ENCODE data around the gene HOOK2. TPM values are rescaled to one million over a fixed set of nuclear protein-coding genes. Genes with fewer than 3 reads are reported as not detected.

Gene HOOK2
- total and polyA plus RNA-seq, 12 donors: 29.7 to 173 (median 57.8) TPM

DNA sequence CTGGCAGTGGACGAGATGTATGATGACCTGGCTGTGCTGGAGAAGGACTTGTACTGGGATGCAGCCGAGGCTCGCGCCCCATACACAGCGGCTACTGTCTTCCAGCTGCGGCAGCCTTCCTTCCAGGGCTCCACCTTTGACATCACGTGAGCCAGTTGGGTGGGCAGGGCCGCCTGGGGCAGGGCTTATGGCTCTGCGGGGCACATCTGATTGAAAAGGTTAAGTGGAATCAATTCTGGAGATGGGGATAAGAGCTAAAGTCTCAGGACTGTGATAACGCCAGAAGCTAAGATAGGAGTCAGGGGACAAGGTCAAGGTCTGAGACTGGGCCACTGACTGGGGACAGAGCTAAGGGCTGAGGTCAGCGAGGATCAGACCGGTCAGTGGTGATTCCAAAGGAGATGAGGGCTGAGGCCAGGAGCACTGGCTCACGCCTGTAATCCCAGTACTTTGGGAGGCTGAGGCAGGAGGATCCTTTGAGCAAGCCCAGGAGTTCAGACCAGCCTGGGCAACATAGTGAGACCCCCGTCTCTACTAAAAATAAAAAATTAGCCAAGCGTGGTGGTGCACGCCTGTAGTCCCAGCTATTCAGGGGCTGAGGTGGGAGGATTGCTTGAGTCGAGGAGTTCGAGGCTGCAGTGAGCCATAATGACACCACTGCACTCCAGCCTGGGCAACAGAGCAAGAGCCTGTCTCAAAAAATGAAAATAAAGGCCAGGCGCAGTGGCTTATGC, 19.0 kb downstream of the HOOK2 start:
- DNase-seq (no peak), ATAC-seq (no peak)
- H3K4me3 ChIP-seq: no peak overlapping the region
- WGBS, 2 donors: 78 to 82% methylated on average over 19 of the region's 19 CpGs
- no peaks in the 10 kb centered on the region for H3K9me3 ChIP-seq
- peaks cover 0 to 26% (median 9%) of the 10 kb centered on the region in 7 donors for H3K27me3 ChIP-seq
- TF ChIP-seq, protein P1, sequence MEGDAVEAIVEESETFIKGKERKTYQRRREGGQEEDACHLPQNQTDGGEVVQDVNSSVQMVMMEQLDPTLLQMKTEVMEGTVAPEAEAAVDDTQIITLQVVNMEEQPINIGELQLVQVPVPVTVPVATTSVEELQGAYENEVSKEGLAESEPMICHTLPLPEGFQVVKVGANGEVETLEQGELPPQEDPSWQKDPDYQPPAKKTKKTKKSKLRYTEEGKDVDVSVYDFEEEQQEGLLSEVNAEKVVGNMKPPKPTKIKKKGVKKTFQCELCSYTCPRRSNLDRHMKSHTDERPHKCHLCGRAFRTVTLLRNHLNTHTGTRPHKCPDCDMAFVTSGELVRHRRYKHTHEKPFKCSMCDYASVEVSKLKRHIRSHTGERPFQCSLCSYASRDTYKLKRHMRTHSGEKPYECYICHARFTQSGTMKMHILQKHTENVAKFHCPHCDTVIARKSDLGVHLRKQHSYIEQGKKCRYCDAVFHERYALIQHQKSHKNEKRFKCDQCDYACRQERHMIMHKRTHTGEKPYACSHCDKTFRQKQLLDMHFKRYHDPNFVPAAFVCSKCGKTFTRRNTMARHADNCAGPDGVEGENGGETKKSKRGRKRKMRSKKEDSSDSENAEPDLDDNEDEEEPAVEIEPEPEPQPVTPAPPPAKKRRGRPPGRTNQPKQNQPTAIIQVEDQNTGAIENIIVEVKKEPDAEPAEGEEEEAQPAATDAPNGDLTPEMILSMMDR (IDR thresholded peaks at IDR 0.05): no peak
- no peak overlapping the region for H3K27ac ChIP-seq
- H3K4me1 ChIP-seq: peaks cover 0 to 19% (median 11%) of the 10 kb centered on the region in 9 donors
- peaks cover 0 to 2% (median 0%) of the 10 kb centered on the region in 9 donors for H3K36me3 ChIP-seq
- intact Hi-C loops (cut with DNase I): loop anchor here in 3 of 10 donors (5.0 kb wide), 3 partner anchors 39 to 91 kb away; no protein-coding TSS in a partner anchor

DNA sequence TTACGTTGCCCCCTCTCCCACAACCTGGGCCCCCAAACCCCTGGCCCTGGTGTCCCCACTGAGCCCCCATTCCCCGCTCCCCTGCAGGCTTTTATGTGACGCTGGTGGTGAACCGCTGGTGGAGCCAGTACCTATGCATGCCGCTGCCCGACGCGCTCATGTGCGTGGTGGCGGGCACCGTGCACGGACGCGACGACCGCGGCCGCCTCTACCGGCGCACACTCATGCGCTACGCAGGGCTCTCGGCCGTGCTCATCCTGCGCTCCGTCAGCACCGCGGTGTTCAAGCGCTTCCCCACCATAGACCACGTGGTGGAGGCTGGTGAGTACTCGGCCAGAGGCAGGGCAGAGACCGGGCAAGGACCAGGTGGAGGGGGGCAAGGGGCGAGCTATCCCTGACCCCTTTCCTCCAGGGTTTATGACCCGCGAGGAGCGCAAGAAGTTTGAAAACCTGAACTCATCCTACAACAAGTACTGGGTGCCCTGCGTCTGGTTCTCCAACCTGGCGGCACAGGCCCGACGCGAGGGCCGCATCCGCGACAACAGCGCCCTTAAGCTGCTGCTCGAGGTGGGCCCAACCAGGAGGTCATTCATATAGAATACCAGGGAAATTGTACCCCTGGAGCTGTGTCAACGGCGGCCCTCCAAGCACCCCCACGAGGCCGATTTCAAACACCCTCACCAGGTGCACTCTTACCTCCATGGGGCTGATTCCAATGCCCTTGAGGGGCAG, 20.7 kb downstream of the HOOK2 start:
- H3K9me3 ChIP-seq: no peaks in the 10 kb centered on the region
- H3K4me1 ChIP-seq: peaks cover 0 to 13% (median 11%) of the 10 kb centered on the region in 9 donors
- ATAC-seq (no peak), DNase-seq (no peak)
- H3K27ac ChIP-seq: no peak overlapping the region
- intact Hi-C loops (cut with DNase I): loop anchor here in 3 of 10 donors (5.0 kb wide), 3 partner anchors 37 to 93 kb away; no protein-coding TSS in a partner anchor
- no peak overlapping the region for H3K4me3 ChIP-seq
- H3K27me3 ChIP-seq: peaks cover 0 to 42% (median 26%) of the 10 kb centered on the region in 7 donors
- TF ChIP-seq, protein P1 (IDR thresholded peaks at IDR 0.05): no peak
- 66% methylated on average over 50 of the region's 50 CpGs for WGBS, 2 donors
- no peaks in the 10 kb centered on the region for H3K36me3 ChIP-seq

DNA sequence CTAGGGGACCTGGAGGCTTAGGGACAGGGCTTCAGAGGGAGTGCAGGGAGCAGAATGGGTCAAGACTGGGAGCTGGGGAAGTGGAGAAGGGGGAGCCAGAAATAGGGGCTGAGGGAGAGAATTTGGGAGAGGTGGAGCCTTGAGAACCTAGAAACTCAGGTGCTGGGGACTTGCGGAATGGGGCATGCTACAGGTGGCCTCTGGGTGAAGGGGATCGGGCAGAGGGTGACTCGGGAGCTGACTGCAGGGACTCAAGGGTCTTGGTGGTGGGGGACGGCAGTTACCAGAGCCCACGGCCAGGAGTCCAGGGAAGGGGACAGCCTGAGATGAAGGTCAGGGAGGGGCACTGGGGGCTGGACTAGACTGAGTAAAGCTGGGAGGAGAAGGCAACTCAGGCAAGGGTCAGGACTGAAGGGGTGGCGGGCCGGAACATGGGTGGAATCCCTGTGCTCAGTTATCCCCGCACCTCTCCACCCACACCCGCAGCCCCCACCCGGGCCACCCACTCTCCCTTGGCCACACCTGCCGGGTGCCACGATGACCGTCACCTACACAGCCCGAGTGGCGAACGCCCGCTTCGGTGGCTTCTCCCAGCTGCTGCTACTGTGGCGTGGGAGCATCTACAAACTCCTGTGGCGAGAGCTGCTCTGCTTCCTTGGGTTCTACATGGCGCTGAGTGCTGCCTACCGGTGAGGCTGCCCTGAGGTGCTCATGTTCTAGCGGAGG, 23.1 kb downstream of the HOOK2 start:
- Histone ChIP-seq H3K27me3 (peaks cover 0 to 50% (median 29%) of the 10 kb centered on the region in 7 donors), H3K4me1 (peaks cover 0 to 4% (median 2%) of the 10 kb centered on the region in 9 donors), H3K36me3 (peaks cover 0 to 13% (median 8%) of the 10 kb centered on the region in 9 donors), H3K4me3 (no peak overlapping the region), H3K9me3 (peaks cover 0 to 8% (median 0%) of the 10 kb centered on the region in 11 donors), H3K27ac (no peak overlapping the region)
- no peak for ATAC-seq
- intact Hi-C loops (cut with DNase I): no loop called here
- TF ChIP-seq, protein P1 (IDR thresholded peaks at IDR 0.05): no peak
- no peak for DNase-seq
- 83% methylated on average over 23 of the region's 23 CpGs for WGBS, 2 donors

DNA sequence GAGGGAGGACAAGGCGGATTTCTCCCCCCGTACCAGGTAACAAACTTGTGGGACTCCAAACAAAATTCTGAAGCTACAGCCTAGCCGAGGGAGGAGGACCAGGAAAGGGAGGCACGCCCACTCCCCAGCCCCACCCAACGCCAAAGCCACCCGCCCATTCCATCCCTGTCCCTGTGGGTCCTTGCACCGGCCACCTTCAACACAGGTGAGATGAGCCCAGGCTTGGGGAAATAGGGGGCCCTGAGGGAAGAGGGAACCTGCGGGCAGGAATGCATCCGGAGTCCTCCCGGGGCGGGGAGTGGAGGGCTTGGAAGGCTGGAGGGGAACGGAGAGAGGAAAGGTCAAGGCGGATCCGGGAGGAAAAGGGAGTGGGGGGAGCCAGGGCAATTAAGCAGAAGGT, 23.7 kb downstream of the HOOK2 start, which contains the start of gene BEST2:
Gene BEST2, plus strand, starts transcription at position 157 of the 400 bp plus-strand sequence. CDS start 802 bp downstream, outside the sequence.
- WGBS, 2 donors: 50 to 51% methylated on average over 14 of the region's 14 CpGs
- TF ChIP-seq, protein P1 (IDR thresholded peaks at IDR 0.05): no peak
- peaks cover 0 to 19% (median 12%) of the 10 kb centered on the region in 9 donors for H3K36me3 ChIP-seq

More for the DNA sequence above, 23.7 kb downstream of the HOOK2 start, which contains the start of gene BEST2:
- no peak for ATAC-seq
- no peak within 1 kb of the TSS for H3K4me3 ChIP-seq
- peaks cover 0 to 9% (median 0%) of the 10 kb centered on the region in 11 donors for H3K9me3 ChIP-seq
- peaks cover 0 to 50% (median 29%) of the 10 kb centered on the region in 7 donors for H3K27me3 ChIP-seq
- intact Hi-C loops (cut with DNase I): no loop called here
- DNase-seq: no peak
- H3K27ac ChIP-seq: no peak within 1 kb of the TSS
- no peaks in the 10 kb centered on the region for H3K4me1 ChIP-seq

Measured in heart right ventricle (tissue), 16 donors.